ENCODE measurements around the gene CFAP99. TPM values are rescaled to one million over a fixed set of nuclear protein-coding genes. Genes with fewer than 3 reads are reported as not detected.

Gene CFAP99
- total and polyA plus RNA-seq, 2 experiments from 2014 or later = not detected

GRCh38 chr4:2457481-2458295 lies 38.9 kb downstream of the CFAP99 start:
- no peaks in the 10 kb centered on the region for H3K79me2 ChIP-seq (replicated peaks; ENCODE audit: insufficient read depth)
- H3K27me3 Mint-ChIP-seq (ENCODE audit: insufficient read depth, low read depth, poor library complexity) = peaks cover 26% of the 10 kb centered on the region
- no peaks in the 10 kb centered on the region for H3K9me2 ChIP-seq (ENCODE audit: insufficient read depth)
- H3F3A ChIP-seq (replicated peaks; ENCODE audit: low read depth) = 0 out of 2 replicates have a peak, but pooled peaks cover 3% of the 10 kb centered on the region
- H3K4me2 ChIP-seq = no peak overlapping the region
- no peaks in the 10 kb centered on the region for H3K9me3 Mint-ChIP-seq
- no peak overlapping the region for H3K27ac Mint-ChIP-seq
- peaks cover 16% of the 10 kb centered on the region for H3K27me3 ChIP-seq (ENCODE audit: insufficient read depth)
- H3K4me3 ChIP-seq = no peak overlapping the region
- TF ChIP-seq CTCF (conservative IDR thresholded peaks at IDR 0.05; ENCODE audit: low read depth in 2 of 2) (no peak), ZNF462 (CRISPR knock-in tag; IDR thresholded peaks at IDR 0.05) (no peak), ETS1 (IDR thresholded peaks at IDR 0.05) (no peak), CREB1 (CRISPR knock-in tag; IDR thresholded peaks at IDR 0.05; ENCODE audit: low read depth) (no peak), ZNF114 (CRISPR knock-in tag; IDR thresholded peaks at IDR 0.05) (no peak), EZH2 (IDR thresholded peaks at IDR 0.05; ENCODE audit: low read depth, unreplicated experiment) (no peak), NANOG (IDR thresholded peaks at IDR 0.05; ENCODE audit: borderline replicate concordance) (no peak), REST (IDR thresholded peaks at IDR 0.05; ENCODE audit: unreplicated experiment) (no peak), EZH2phosphoT487 (IDR thresholded peaks at IDR 0.05; ENCODE audit: unreplicated experiment) (no peak), JUNB (IDR thresholded peaks at IDR 0.05; ENCODE audit: unreplicated experiment) (no peak), ZNF331 (CRISPR knock-in tag; IDR thresholded peaks at IDR 0.05; ENCODE audit: low read depth) (no peak), POLR2AphosphoS5 (IDR thresholded peaks at IDR 0.05; ENCODE audit: low read depth) (no peak), STAT1 (IDR thresholded peaks at IDR 0.05; ENCODE audit: unreplicated experiment) (no peak)
- H2AFZ ChIP-seq = no peak overlapping the region
- no peaks in the 10 kb centered on the region for H4K20me1 ChIP-seq (replicated peaks; ENCODE audit: insufficient read depth)
- no peak overlapping the region for H3K27ac ChIP-seq (ENCODE audit: low read depth)
- peaks cover 6% of the 10 kb centered on the region for H3K4me1 Mint-ChIP-seq
- no peak for ATAC-seq
- no peaks in the 10 kb centered on the region; the same call in 2 of the 3 replicates for H3K36me3 Mint-ChIP-seq (ENCODE audit: low read depth)
- no peaks in the 10 kb centered on the region for H3K4me1 ChIP-seq (ENCODE audit: insufficient read depth)
- H3K36me3 ChIP-seq (ENCODE audit: insufficient read depth) = no peaks in the 10 kb centered on the region
- no peak overlapping the region for H3K4me3 Mint-ChIP-seq
- no peak for DNase-seq (ENCODE audit: low spot score)

Measured in GM23338 (cell line).